ENCODE results near the gene MBD6. TPM values are rescaled to one million over a fixed set of nuclear protein-coding genes. Genes with fewer than 3 reads are reported as not detected.

The MBD6 gene
- total RNA-seq, 1 experiment from 2014 or later, result 1.7 TPM

- no peak for DNase-seq (ENCODE audit: low read depth)
These were observed 7.2 kb downstream of the MBD6 start for GRCh38 chr12:57529831-57530230.

- no peak for DNase-seq (ENCODE audit: low read depth)
These were observed 7.9 kb downstream of the MBD6 start for GRCh38 chr12:57530396-57531142.

DNA sequence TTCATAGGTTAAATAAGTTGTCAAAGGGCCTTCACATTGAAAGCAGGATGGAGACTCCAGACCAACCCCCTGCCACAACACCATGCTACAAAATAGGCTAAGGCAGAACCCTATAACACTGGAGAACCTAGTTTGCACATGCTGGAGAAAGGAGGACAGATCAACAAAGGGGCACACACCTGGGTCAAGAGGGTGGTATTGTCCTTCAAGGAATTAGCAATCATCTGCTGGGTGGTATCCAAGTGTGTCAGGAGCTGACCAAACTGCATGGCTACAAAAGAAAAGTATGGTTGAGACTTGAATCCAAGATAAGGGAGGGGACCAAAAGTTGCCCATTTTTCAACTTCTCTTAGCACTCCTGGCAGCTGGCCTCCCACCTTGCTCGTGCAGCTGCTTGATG is 9.2 kb downstream of the MBD6 start:
- no peak for DNase-seq (ENCODE audit: low read depth)

GRCh38 chr12:57533108-57533507 is 10.5 kb downstream of the MBD6 start:
- DNase-seq (ENCODE audit: low read depth), result no peak

- no peak for DNase-seq (ENCODE audit: low read depth)
These were observed 11.6 kb downstream of the MBD6 start for GRCh38 chr12:57534250-57534649.

GRCh38 chr12:57534991-57535543 is 12.4 kb downstream of the MBD6 start:
- DNase-seq (ENCODE audit: low read depth), result no peak

- DNase-seq (ENCODE audit: low read depth), result no peak
These were observed 13.4 kb downstream of the MBD6 start for GRCh38 chr12:57535764-57536596.

DNA sequence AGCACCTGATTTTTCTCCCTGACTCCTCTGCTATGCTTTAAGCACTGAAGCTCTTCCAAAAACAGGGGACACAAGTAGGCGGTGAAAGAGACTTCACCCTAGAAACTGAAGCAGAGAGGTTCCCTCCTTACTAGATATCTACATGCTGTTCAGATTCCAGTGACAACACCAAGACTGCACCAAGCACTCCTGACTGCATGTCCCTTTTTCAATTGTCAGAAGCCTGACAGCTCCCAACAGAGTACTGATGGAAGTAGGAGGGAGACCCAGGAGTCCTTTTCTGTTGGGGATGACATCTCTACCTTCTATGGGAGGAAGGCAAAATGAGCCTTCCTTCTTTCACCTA is 13.9 kb downstream of the MBD6 start:
- DNase-seq (ENCODE audit: low read depth), result no peak

GRCh38 chr12:57539134-57539768 is 16.6 kb downstream of the MBD6 start:
- DNase-seq (ENCODE audit: low read depth), result no peak

DNA sequence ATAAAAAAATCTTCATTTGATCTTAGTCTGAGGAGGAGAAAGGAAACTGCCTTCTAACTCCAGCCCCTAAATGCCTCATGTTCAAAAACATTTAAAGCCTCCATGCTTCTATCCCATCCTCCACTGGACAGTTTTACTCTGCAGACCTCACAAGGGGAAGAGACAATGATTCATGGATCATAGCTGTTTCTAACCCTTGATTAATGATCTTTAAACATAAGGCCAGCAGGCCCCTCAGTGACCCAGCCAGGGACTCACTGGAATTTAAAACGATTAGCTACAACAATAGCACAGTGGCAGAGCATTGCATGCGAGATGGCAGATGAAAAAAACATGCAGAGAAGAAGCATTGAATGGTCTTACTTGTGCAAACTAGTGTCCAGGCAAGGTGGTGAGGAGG is 18.4 kb downstream of the MBD6 start:
- DNase-seq (ENCODE audit: low read depth), result no peak

GRCh38 chr12:57541717-57542116 is 19.1 kb downstream of the MBD6 start:
- no peak for DNase-seq (ENCODE audit: low read depth)

DNA sequence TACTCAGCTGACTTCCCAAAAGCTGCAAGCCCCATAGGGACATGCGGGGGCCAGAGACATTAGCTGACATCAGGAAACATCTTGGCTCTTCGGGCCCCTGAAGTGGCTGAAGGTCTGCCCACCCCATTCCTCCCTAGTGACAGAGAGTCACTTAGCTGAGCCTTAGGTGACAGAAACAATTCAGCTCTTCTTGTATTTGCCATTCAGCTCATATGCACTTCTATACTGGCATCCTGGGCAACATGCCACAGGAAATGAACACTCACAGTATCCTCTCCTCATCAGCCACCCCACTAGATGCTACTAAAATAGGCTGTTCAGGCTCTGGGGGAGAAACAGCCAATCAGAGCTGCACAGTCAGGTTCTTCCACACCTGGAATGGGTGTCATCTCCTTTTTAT is 21.0 kb downstream of the MBD6 start:
- no peak for DNase-seq (ENCODE audit: low read depth)

GRCh38 chr12:57545809-57546437 is 23.3 kb downstream of the MBD6 start:
- DNase-seq (ENCODE audit: low read depth), result no peak

DNA sequence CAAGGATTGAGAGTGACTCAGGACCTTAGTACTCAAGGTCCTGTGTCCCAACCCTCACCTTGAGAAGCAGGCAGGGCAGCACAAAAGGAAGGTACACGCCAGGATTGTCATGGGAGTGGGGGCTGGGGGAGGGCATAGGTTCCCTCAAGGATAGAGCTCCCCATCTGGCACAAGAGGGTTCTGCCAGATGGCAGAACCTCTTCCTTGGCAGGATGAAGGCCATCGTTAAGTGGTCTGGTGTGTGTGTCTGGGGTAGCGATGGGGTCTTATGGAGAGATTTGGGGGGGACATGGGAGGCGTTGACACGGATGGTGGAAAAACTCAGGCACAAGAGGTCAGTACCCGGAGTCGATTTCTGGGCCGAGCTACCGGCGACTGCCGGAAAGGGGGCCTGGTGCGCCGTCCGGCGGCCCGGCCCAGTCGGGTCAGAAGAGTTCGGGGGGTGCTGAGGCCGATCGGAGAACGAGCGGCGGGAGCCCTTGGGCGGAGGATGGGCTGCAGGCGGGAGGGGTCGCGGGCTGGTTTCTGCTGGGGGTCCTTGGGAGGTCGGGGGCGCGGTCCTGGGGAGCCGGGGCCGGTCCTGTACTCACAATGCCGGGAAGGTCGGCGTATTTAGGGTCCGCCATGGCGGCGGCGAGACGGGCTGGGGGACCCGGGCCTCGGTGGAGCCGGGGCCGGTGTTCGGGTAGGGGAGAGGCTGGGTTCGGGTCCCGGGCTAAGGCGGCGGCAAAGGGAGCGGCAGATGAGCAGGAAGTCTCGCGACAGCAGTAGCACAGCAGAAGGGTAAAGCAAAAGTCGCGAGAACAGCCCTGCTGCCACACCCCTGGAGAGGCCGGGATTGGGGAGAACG is 24.0 kb downstream of the MBD6 start, which contains the start of gene DCTN2:
DCTN2 (minus strand) TSS at position 755 of the 850 bp plus-strand sequence; CDS start at position 626, 129 bp downstream.
- DNase-seq (ENCODE audit: low read depth), result peak; percentile 96

DNA sequence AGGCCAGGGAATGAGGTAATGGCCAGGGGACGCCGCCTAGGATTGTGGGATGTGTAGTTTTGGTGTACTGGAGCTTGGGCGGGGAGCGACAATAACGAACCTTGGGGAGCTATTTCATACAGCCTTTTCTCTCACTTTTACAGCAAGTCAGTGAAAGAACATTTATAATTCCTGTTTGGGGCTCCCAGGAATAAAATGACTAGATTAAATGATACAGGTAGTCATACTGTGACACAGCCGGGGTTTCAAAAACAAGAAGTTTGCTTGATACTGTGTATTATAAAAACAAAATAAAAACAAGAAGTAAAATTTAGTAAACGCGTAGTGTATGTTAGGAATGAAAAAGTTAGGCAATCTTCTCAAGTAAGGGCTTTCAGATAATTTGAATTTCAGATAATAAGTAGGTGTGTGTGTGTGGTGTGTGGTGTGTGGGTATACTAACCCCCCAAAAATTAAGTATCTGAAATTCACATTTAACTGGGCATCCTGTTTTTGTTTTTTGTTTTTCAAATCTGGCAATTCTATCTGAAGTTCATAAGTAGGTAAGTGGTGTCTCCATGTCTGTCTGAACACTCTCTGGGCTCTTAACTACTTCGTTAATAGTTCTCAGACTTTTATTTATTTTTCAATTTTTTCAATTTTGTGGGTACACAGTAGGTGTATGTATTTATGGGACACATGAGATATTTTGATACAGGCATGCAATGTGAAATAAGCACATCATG is 24.8 kb downstream of the MBD6 start:
- DNase-seq (ENCODE audit: low read depth), result no peak

DNA sequence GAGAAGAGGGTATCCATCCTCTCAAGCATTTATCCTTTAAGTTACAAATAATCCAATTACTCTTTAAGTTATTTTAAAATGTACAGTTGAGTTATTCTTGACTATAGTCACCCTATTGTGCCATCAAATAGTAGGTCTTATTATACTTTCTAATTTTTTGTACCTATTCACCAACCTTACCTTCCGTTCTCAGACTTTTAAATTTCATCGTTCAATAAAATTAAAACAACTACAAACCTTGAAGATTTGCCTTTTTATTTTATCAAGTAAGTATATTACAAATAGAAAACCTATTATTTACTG is 25.3 kb downstream of the MBD6 start:
- no peak for DNase-seq (ENCODE audit: low read depth)

DNA sequence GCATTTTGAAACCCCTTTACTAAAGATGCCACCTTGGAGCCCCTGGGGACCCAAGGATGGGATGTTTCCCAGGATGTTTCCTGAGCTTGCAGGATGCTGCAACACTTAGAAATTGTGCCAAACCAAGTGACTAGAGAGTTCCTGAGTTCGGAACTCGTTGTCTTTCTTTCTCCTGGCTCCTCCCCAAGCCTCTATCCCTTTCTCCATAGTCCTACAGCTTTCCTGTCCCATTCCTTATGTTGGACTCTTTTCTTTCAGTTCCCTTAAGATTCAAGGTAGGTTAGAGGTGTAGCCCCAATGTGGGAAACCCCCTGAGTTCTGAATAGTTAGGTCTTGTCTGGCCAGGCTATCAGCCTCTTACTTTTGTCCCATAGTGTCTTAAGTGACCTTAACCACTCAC is 25.9 kb downstream of the MBD6 start:
- DNase-seq (ENCODE audit: low read depth), result no peak

DNA sequence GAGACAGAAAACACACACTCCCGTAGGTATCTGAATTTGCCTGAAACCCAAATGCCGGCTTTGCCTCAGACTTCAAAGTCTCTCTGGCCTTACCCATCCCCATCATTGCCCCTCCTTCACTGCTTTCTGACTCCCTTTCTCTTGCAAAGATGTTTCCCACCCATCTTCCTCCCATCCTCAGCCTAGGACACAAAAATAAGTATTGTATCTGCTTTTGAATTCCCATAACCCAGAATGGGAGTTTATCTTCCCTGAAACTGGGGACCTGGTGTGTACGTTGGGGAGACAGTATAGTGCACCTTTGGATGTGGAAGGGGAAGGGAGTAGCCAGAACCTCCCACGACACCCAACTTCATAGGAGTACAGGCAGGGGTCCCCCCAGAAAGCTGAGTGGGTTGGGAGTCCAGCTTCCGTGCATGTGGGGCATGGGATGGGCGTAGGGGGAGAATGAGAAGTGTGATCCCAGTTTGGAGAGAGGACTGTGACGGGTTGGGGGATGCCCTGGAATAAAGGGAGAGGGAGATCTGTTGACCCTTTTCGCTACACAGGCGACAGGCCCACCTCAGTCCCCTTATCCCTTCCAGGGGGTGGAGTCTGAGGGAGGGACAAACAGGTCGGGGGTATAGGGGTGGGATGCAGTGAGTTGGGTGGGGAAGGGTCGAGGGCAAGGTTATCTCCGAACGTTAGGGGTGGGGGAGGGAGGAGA is 26.7 kb downstream of the MBD6 start:
- no peak for DNase-seq (ENCODE audit: low read depth)

- DNase-seq (ENCODE audit: low read depth), result peak; percentile 29
These were observed 27.5 kb downstream of the MBD6 start, which contains the start of gene KIF5A for GRCh38 chr12:57549909-57550640. Gene KIF5A, plus strand, starts transcription at chr12:57550044. Its CDS starts 228 bp downstream, at chr12:57550272.

All from RPMI7951 (cell line).